SH-SY5Y (cell line): Measurements from ENCODE around the gene KNTC1.

Source experiments
- GATA2 ChIP-seq: IDR thresholded peaks from 2 replicates; pipeline ENCODE4 v1.6.1; 2011; ENCODE audit warnings: mild to moderate bottlenecking, low read depth, low read length
- GATA3 ChIP-seq: IDR thresholded peaks from 2 replicates; pipeline ENCODE4 v1.6.1; 2011; ENCODE audit warnings: low read depth, mild to moderate bottlenecking, low read length, moderate library complexity

- TF ChIP-seq GATA2 (no peak), GATA3 (no peak)
These were observed 132.5 kb downstream of the KNTC1 start for GRCh38 chr12:122659579-122659978.
